HG03432 (cell line): ENCODE data around the gene CFAP410.

ENCODE experiments used
- ATAC-seq: cut with Tn5 transposase; IDR thresholded peaks from one replicate; pipeline ENCODE4 v1.9.1; 2021; ENCODE audit warnings: mild to moderate bottlenecking, moderate library complexity; ENCODE audit not compliant: unreplicated experiment

CFAP410 gene

GRCh38 chr21:44331650-44332307 lies 7.4 kb downstream of the CFAP410 start:
- no peak for ATAC-seq

GRCh38 chr21:44331209-44331608 lies 8.0 kb downstream of the CFAP410 start:
- no peak for ATAC-seq

GRCh38 chr21:44330698-44331097 lies 8.5 kb downstream of the CFAP410 start:
- ATAC-seq, result no peak

GRCh38 chr21:44329971-44330681 lies 9.1 kb downstream of the CFAP410 start:
- no peak for ATAC-seq

GRCh38 chr21:44329086-44329889 lies 9.9 kb downstream of the CFAP410 start:
- ATAC-seq, result no peak

- ATAC-seq, result no peak
These were observed 10.8 kb downstream of the CFAP410 start for GRCh38 chr21:44328242-44328895.

GRCh38 chr21:44327603-44327974 lies 11.6 kb downstream of the CFAP410 start:
- ATAC-seq, result no peak

- ATAC-seq, result no peak
These were observed 12.2 kb downstream of the CFAP410 start for GRCh38 chr21:44326716-44327602.

GRCh38 chr21:44326272-44326647 lies 12.9 kb downstream of the CFAP410 start:
- no peak for ATAC-seq

- no peak for ATAC-seq
These were observed 13.6 kb downstream of the CFAP410 start for GRCh38 chr21:44325386-44326271.

- ATAC-seq, result no peak
These were observed 14.4 kb downstream of the CFAP410 start for GRCh38 chr21:44324854-44325107.

GRCh38 chr21:44324106-44324853 lies 14.9 kb downstream of the CFAP410 start:
- ATAC-seq, result no peak

- no peak for ATAC-seq
These were observed 15.6 kb downstream of the CFAP410 start for GRCh38 chr21:44323591-44323990.

GRCh38 chr21:44322621-44323325 lies 16.4 kb downstream of the CFAP410 start:
- no peak for ATAC-seq

GRCh38 chr21:44321846-44322450 lies 17.2 kb downstream of the CFAP410 start:
- no peak for ATAC-seq

GRCh38 chr21:44320847-44321246 lies 18.3 kb downstream of the CFAP410 start:
- no peak for ATAC-seq

- no peak for ATAC-seq
These were observed 19.7 kb downstream of the CFAP410 start for GRCh38 chr21:44319407-44320065.
